Lung (tissue), 12 donors: ENCODE measurements around the gene RASL11A. TPM values are rescaled to one million over a fixed set of nuclear protein-coding genes. Genes with fewer than 3 reads are reported as not detected.

ENCODE experiments used
- ATAC-seq: fragments of 200-7000 bp; cut with Tn5 transposase; one replicate; pipeline ENCODE4 v1.9.1; 2020; ENCODE audit warnings: moderate number of reproducible peaks; ENCODE audit not compliant: insufficient read depth, low FRiP score
- DNase-seq, 3 donors: peaks; one replicate each; pipeline ENCODE4 v3.0.0-alpha.2; 2013 to 2017
- H3K27ac ChIP-seq, 2 donors: one replicate each; pipeline ENCODE4 v1.5.1; 2013; ENCODE audit warnings: mild to moderate bottlenecking in 2 of 2, moderate library complexity in 2 of 2, control low read depth in 1 of 2, inconsistent platforms in 1 of 2, low read depth in 1 of 2, low read length in 1 of 2
- H3K27me3 ChIP-seq, 3 donors: one replicate each; pipeline ENCODE4 v1.5.1; 2013; ENCODE audit warnings: low read length in 2 of 3; ENCODE audit not compliant: control insufficient read depth in 3 of 3, insufficient read depth in 3 of 3
- H3K36me3 ChIP-seq, 4 donors: one replicate each; pipeline ENCODE4 v1.5.1; 2013; ENCODE audit warnings: low read length in 4 of 4, mild to moderate bottlenecking in 1 of 4, moderate library complexity in 1 of 4; ENCODE audit not compliant: control insufficient read depth in 4 of 4, insufficient read depth in 4 of 4
- H3K4me1 ChIP-seq, 5 donors: one replicate each; pipeline ENCODE4 v1.5.1; 2013; ENCODE audit warnings: low read length in 5 of 5, mild to moderate bottlenecking in 2 of 5, moderate library complexity in 1 of 5; ENCODE audit not compliant: control insufficient read depth in 5 of 5, insufficient read depth in 5 of 5
- H3K4me3 ChIP-seq: one replicate; pipeline ENCODE4 v1.5.1; 2013; ENCODE audit warnings: mild to moderate bottlenecking, control low read depth, moderate library complexity
- H3K9ac ChIP-seq, 2 donors: one replicate each; pipeline ENCODE4 v1.5.1; 2013; ENCODE audit warnings: low read length in 2 of 2, control low read depth in 1 of 2; ENCODE audit not compliant: insufficient read depth in 1 of 2
- H3K9me3 ChIP-seq, 4 donors: one replicate each; pipeline ENCODE4 v1.5.1; 2013; ENCODE audit warnings: low read length in 3 of 4, mild to moderate bottlenecking in 1 of 4, moderate library complexity in 1 of 4; ENCODE audit not compliant: control insufficient read depth in 4 of 4, insufficient read depth in 3 of 4
- WGBS, 2 donors: extraction: QIAGEN DNeasy Blood & Tissue Kit; methylation state at CpG; one replicate each; pipeline ENCODE4 v1.1.7; 2013; 5-methylcytosine and 5-hydroxymethylcytosine counted together
- polyA plus RNA-seq, 2 donors: library from polyadenylated mRNA; stranded (reverse); fragments of 200-250 nt; gene quantifications; one replicate each; pipeline ENCODE4 v1.2.1, GENCODE V29; 2013
- total RNA-seq, 2 donors: library from RNA; depleted of rRNA in 1 of 2; stranded (reverse); fragments of >200 nt in 1 of 2; gene quantifications; one replicate each; pipeline ENCODE4 v1.2.1, GENCODE V29; 2014 to 2021
- TF ChIP-seq, protein P1 (sequence below): IDR thresholded peaks from 2 replicates; pipeline ENCODE4 v1.5.1; 2012; ENCODE audit warnings: mild to moderate bottlenecking; ENCODE audit errors: control extremely low read depth, extremely low read depth
- donor health status: control.
- donor health status: control.
- donor health status: Bipolar disorder and iron deficiency.
- donor health status: healthy.
- donor health status: DM: yes; HTN: yes; CAD: no.

RASL11A gene
- total and polyA plus RNA-seq, 4 donors = 12.1 to 31.5 (median 15.2) TPM

DNA sequence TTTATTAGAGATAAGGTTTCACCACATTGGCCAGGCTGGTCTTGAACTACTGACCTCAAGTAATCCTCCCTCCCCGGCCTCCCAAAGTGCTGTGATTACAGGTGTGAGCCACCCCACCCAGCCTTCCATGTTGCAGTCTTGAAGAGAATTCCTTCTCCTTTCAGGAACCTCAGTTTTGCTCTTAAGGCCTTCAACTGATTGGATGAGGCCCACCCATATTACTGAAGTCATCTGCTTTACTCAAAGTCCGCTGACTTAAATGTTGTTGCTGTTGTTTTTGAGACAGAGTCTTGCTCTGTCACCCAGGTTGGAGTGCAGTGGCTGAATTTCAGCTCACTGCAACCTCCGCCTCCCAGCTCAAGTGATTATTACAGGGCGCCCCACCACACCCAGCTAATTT, 33.5 kb downstream of the RASL11A start:
- Histone ChIP-seq H3K4me1 (no peaks in the 10 kb centered on the region), H3K9me3 (no peaks in the 10 kb centered on the region), H3K4me3 (no peak overlapping the region), H3K27me3 (no peaks in the 10 kb centered on the region), H3K27ac (no peak overlapping the region), H3K9ac (no peak overlapping the region), H3K36me3 (no peaks in the 10 kb centered on the region)
- no peak for ATAC-seq
- no peak for DNase-seq
- TF ChIP-seq, protein P1, sequence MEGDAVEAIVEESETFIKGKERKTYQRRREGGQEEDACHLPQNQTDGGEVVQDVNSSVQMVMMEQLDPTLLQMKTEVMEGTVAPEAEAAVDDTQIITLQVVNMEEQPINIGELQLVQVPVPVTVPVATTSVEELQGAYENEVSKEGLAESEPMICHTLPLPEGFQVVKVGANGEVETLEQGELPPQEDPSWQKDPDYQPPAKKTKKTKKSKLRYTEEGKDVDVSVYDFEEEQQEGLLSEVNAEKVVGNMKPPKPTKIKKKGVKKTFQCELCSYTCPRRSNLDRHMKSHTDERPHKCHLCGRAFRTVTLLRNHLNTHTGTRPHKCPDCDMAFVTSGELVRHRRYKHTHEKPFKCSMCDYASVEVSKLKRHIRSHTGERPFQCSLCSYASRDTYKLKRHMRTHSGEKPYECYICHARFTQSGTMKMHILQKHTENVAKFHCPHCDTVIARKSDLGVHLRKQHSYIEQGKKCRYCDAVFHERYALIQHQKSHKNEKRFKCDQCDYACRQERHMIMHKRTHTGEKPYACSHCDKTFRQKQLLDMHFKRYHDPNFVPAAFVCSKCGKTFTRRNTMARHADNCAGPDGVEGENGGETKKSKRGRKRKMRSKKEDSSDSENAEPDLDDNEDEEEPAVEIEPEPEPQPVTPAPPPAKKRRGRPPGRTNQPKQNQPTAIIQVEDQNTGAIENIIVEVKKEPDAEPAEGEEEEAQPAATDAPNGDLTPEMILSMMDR = no peak
- 93 to 96% methylated on average over 4 of the region's 4 CpGs for WGBS, 2 donors

DNA sequence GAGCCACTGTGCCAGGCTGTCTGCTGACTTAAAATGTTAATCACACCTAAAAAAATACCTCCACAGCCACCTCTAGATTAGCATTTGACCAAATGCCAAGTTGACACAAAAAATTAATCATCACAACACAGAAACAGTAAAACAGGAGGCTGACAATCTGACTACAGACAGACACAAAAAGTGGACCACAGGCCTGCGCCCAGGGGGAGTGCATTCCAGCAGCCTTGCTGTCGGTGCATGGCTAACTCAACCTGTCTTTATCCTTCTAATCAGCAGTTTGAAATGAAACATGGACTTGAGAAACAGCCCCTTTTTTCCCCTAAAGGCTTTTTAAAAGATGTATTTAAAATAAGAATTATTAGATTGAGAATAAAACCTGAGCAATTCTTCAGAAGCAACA, 34.0 kb downstream of the RASL11A start:
- DNase-seq = no peak
- no peak for ATAC-seq
- 90 to 97% methylated on average over 2 of the region's 2 CpGs for WGBS, 2 donors
- Histone ChIP-seq H3K27me3 (no peaks in the 10 kb centered on the region), H3K36me3 (no peaks in the 10 kb centered on the region), H3K9me3 (no peaks in the 10 kb centered on the region), H3K4me3 (no peak overlapping the region), H3K9ac (no peak overlapping the region), H3K27ac (no peak overlapping the region), H3K4me1 (no peaks in the 10 kb centered on the region)
- TF ChIP-seq, protein P1 = no peak

DNA sequence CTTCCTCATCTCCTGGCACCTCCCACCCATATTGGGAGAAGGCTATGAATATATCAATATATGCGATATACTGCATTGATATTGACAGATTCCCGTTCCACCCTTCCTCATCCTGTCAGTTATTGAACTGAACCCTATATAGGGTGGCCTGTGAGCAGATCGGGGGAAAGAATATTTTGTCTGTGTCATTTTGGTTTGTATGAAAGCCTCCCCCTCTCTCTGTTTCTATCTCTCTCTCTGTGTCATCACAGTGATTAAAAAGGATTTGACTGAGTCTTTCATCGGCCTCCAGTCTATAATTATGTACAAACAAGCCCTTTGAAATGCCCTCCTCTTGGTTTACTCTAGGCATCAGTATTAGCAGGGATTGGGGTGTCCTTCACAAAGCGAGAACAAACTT, 35.7 kb downstream of the RASL11A start:
- TF ChIP-seq, protein P1 = no peak

DNA sequence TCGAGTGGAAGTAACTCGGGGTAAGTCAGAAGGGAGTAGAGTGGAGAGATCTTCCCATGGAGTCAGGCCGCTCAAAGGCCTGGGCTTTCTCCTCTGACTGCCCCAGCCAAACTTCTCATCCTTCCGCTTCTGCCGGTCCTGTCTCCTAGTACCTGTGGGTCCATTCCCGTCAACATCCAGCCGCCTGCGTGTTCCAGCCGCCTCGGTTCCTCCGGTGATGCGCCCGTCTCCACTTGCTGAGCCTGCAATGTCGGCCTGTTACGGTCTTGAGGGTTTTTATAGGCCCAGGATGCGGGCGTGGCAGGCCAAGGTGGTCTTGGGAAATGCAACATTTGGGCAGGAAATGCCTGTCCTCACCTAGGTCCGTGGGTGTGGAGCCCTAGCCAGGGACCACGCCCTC, 38.3 kb downstream of the RASL11A start:
- TF ChIP-seq, protein P1 = no peak
- Histone ChIP-seq H3K27me3 (no peaks in the 10 kb centered on the region), H3K4me3 (no peak overlapping the region), H3K9ac (no peak overlapping the region), H3K9me3 (no peaks in the 10 kb centered on the region), H3K27ac (no peak overlapping the region), H3K4me1 (no peaks in the 10 kb centered on the region), H3K36me3 (no peaks in the 10 kb centered on the region)
- WGBS, 2 donors = 86% methylated on average over 19 of the region's 19 CpGs
- DNase-seq (no peak), ATAC-seq (no peak)

More for the DNA sequence above, 35.7 kb downstream of the RASL11A start:
- DNase-seq (no peak), ATAC-seq (no peak)
- no peak overlapping the region for H3K9ac ChIP-seq
- no peak overlapping the region for H3K4me3 ChIP-seq
- H3K27me3 ChIP-seq = no peaks in the 10 kb centered on the region
- 77 to 89% methylated on average over 5 of the region's 5 CpGs for WGBS, 2 donors
- no peak overlapping the region for H3K27ac ChIP-seq
- H3K9me3 ChIP-seq = no peaks in the 10 kb centered on the region
- no peaks in the 10 kb centered on the region for H3K36me3 ChIP-seq
- H3K4me1 ChIP-seq = no peaks in the 10 kb centered on the region
